ENCODE data around the gene TNFAIP1.
"Not testable (repeated sequence)": the region's sequence is repeated elsewhere in the genome, so short reads cannot be mapped to it uniquely, and the experiment has no call there.

Gene TNFAIP1, protein sequence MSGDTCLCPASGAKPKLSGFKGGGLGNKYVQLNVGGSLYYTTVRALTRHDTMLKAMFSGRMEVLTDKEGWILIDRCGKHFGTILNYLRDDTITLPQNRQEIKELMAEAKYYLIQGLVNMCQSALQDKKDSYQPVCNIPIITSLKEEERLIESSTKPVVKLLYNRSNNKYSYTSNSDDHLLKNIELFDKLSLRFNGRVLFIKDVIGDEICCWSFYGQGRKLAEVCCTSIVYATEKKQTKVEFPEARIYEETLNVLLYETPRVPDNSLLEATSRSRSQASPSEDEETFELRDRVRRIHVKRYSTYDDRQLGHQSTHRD

GRCh38 chr17:28335201-28335958, at the start of gene TNFAIP1, which contains the start of gene IFT20:
TNFAIP1 (plus strand) TSS chr17:28335761; CDS start chr17:28339522, 3,761 bp downstream.
IFT20 (minus strand) TSS chr17:28335472; CDS start chr17:28331985, 3,487 bp downstream.
- DNase-seq (ENCODE audit: low read depth, low spot score) = peak; percentile 100
- TF ChIP-seq, protein P1, sequence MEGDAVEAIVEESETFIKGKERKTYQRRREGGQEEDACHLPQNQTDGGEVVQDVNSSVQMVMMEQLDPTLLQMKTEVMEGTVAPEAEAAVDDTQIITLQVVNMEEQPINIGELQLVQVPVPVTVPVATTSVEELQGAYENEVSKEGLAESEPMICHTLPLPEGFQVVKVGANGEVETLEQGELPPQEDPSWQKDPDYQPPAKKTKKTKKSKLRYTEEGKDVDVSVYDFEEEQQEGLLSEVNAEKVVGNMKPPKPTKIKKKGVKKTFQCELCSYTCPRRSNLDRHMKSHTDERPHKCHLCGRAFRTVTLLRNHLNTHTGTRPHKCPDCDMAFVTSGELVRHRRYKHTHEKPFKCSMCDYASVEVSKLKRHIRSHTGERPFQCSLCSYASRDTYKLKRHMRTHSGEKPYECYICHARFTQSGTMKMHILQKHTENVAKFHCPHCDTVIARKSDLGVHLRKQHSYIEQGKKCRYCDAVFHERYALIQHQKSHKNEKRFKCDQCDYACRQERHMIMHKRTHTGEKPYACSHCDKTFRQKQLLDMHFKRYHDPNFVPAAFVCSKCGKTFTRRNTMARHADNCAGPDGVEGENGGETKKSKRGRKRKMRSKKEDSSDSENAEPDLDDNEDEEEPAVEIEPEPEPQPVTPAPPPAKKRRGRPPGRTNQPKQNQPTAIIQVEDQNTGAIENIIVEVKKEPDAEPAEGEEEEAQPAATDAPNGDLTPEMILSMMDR (IDR thresholded peaks at IDR 0.05; ENCODE audit: insufficient read depth, low read length, missing control alignments) = peak; percentile 4
- peak within 1 kb of the TSS; percentile 83 for H3K4me3 ChIP-seq (ENCODE audit: low read depth, low read length)
- CTCF ChIA-PET = interaction anchor here (0.9 to 1.9 kb wide), 13 partner anchors 9 to 530 kb away, joined by 3 to 14 read pairs (median 4); partner anchors contain the start of gene POLDIP2
- POLR2A ChIA-PET = interaction anchor here (0.6 to 2.6 kb wide), 8 partner anchors 10 to 446 kb away, joined by 3 to 55 read pairs (median 4); partner anchors contain the start of genes POLDIP2 and VTN

GRCh38 chr17:28285965-28286364, 49.6 kb upstream of the TNFAIP1 start:
- ChIA-PET POLR2A (no interaction called here), CTCF (interaction anchor here (1.3 kb wide), 1 partner anchor 8 kb away, joined by 3 read pairs; no protein-coding TSS in a partner anchor)
- TF ChIP-seq, protein P1 (IDR thresholded peaks at IDR 0.05; ENCODE audit: insufficient read depth, low read length, missing control alignments) = no peak

GRCh38 chr17:28290703-28291102, 44.9 kb upstream of the TNFAIP1 start:
- no peak overlapping the region for H3K4me3 ChIP-seq (ENCODE audit: low read depth, low read length)
- CTCF ChIA-PET = interaction anchor here (0.8 to 1.2 kb wide), 3 partner anchors 23 to 41 kb away, joined by 3 to 4 read pairs (median 3); no protein-coding TSS in a partner anchor
- POLR2A ChIA-PET = no interaction called here
- no peak for DNase-seq (ENCODE audit: low read depth, low spot score)
- TF ChIP-seq, protein P1 (IDR thresholded peaks at IDR 0.05; ENCODE audit: insufficient read depth, low read length, missing control alignments) = no peak

More at GRCh38 chr17:28285965-28286364, 49.6 kb upstream of the TNFAIP1 start:
- no peak for DNase-seq (ENCODE audit: low read depth, low spot score)
- H3K4me3 ChIP-seq (ENCODE audit: low read depth, low read length) = no peak overlapping the region

DNA sequence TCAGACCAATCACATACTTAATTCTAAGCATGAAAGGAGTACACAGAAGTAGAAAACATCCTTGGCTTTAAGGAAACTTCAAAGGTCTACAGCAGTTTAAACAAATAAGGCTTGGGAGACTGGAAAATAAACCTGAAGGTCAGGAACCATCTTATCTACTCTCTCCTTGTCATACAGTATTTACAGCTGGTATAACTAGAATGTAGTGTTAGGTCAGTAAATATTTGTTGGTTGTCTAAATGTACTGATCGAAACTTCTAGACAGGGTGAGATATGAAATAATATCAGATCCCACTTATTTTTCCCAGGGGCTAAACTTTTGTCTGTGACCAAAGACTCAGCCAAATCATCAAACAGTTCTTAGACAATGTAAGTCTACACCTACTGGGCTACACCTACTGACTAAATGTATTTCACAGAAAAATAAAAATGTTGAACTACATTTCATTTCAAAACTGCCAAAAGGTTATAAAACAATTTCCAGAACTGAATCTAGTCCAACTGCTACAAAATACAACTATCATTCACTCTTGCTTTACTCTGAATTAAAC, 43.7 kb upstream of the TNFAIP1 start:
- TF ChIP-seq, protein P1 (IDR thresholded peaks at IDR 0.05; ENCODE audit: insufficient read depth, low read length, missing control alignments) = no peak
- ChIA-PET POLR2A (no interaction called here), CTCF (no interaction called here)
- no peak for DNase-seq (ENCODE audit: low read depth, low spot score)
- no peak overlapping the region for H3K4me3 ChIP-seq (ENCODE audit: low read depth, low read length)

DNA sequence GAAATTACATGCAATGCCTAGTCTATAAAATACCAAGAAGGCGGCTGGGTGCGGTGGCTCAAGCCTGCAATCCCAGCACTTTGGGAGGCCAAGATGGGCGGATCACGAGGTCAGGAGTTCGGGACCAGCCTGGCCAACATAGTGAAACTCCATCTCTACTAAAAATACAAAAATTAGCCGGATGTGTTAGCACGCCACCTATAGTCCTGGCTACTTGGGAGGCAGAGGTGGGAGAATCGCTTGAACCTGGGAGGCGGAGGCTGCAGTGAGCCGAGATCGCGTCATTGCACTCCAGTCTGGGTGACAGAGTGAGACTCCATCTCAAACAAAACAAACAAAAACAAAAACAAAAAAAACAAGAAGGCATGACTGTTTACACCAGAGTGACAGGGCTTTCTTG, 42.7 kb upstream of the TNFAIP1 start:
- H3K4me3 ChIP-seq (ENCODE audit: low read depth, low read length); POLR2A ChIA-PET; DNase-seq (ENCODE audit: low read depth, low spot score): not testable (repeated sequence)
- CTCF ChIA-PET = interaction anchor here (1.0 kb wide), 1 partner anchor 41 kb away, joined by 3 read pairs; no protein-coding TSS in a partner anchor

DNA sequence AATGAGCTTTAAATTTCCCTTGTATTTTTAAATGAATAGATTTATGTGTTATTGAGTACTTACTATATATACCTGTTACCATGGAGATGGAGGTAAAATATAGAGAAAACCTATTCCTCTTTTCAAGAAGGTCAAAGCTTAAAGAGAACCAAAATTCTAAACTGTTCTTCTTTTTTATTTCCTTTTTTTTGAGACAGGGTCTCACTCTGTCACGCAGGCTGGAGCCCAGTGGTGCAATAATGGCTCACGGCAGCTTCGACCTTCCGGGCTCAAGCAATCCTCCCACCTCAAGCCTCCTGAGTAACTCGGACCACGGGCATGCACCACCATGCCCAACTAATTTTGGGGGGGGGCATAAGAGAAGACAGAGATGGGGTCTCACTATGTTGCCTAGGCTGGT, 41.6 kb upstream of the TNFAIP1 start:
- DNase-seq (ENCODE audit: low read depth, low spot score) = no peak
- ChIA-PET CTCF (interaction anchor here (0.7 to 1.2 kb wide), 2 partner anchors 9 to 518 kb away, joined by 3 read pairs; no protein-coding TSS in a partner anchor), POLR2A (no interaction called here)
- TF ChIP-seq, protein P1 (IDR thresholded peaks at IDR 0.05; ENCODE audit: insufficient read depth, low read length, missing control alignments) = no peak
- no peak overlapping the region for H3K4me3 ChIP-seq (ENCODE audit: low read depth, low read length)
